Measurements from ENCODE around the gene GALNT14.

- TF ChIP-seq CTCF (IDR thresholded peaks at IDR 0.05) (no peak), POLR2AphosphoS5 (IDR thresholded peaks at IDR 0.05; ENCODE audit: insufficient read depth in 1 of 2, low read depth in 1 of 2) (no peak), POLR2A (IDR thresholded peaks at IDR 0.05) (no peak)
Measured at GRCh38 chr2:31097962-31098613, 40.2 kb downstream of the GALNT14 start.

Data from vagina (tissue), 2 donors.